HEK293 (cell line): ENCODE results near the gene HEPH.

Experiments used
- CTCF ChIA-PET: fragments of 350-600 bp; formaldehyde crosslinking; extraction: SDS; loops from one replicate; lab custom pipeline; 2021; ENCODE audit warnings: antibody characterized with exemption; lab: Yijun Ruan, JAX
- POLR2A ChIA-PET: fragments of 300-600 bp; formaldehyde crosslinking; extraction: SDS; loops from one replicate; lab custom pipeline; 2020; ENCODE audit warnings: antibody characterized with exemption, inconsistent platforms; lab: Yijun Ruan, JAX
- H3K27ac ChIP-seq: fragments of 200-500 bp; sonication (Bioruptor generic); 2 replicates; pipeline ENCODE4 v1.5.1; 2014; ENCODE audit warnings: low read depth, low read length, control low read depth, inconsistent platforms; ENCODE audit errors: extremely low read depth
- H3K36me3 ChIP-seq, 2 experiments: fragments of 200-500 bp in 1 of 2; sonication (Bioruptor generic) in 1 of 2; 1 replicate in 1 of 2; 2 replicates in 1 of 2; pipeline ENCODE4 v1.5.1; 2014 to 2017; ENCODE audit warnings: inconsistent platforms in 2 of 2, low read length in 2 of 2; ENCODE audit not compliant: control insufficient read depth in 2 of 2, insufficient read depth in 1 of 2
- H3K4me1 ChIP-seq: fragments of 200-500 bp; sonication (Bioruptor generic); 2 replicates; pipeline ENCODE4 v1.5.1; 2014; ENCODE audit warnings: mild to moderate bottlenecking, low read length, inconsistent platforms; ENCODE audit not compliant: control insufficient read depth, insufficient read depth
- H3K4me3 ChIP-seq: 2 replicates; pipeline ENCODE4 v1.5.1; 2011; ENCODE audit warnings: low read depth, mild to moderate bottlenecking, control low read depth, low read length, moderate library complexity
- H3K9me3 ChIP-seq: fragments of 200-500 bp; sonication (Bioruptor generic); 2 replicates; pipeline ENCODE4 v1.5.1; 2014; ENCODE audit warnings: low read depth, low read length, inconsistent platforms; ENCODE audit not compliant: control insufficient read depth, insufficient read depth
- AEBP2 ChIP-seq: fragments of 450-650 bp; formaldehyde crosslinking; IDR thresholded peaks from 2 replicates; pipeline ENCODE4 v1.5.1; 2016; ENCODE audit warnings: missing biosample characterization, missing genetic modification characterization, borderline replicate concordance
- KLF16 ChIP-seq: fragments of 450-650 bp; formaldehyde crosslinking; IDR thresholded peaks from 2 replicates; pipeline ENCODE4 v1.5.1; 2017; ENCODE audit warnings: missing biosample characterization, missing genetic modification characterization
- TCF7L2 ChIP-seq: IDR thresholded peaks from 2 replicates; pipeline ENCODE4 v1.6.1; 2011; ENCODE audit warnings: low read depth, mild to moderate bottlenecking, inconsistent platforms, low read length, moderate library complexity, borderline replicate concordance
- ZBTB20 ChIP-seq: fragments of 450-650 bp; formaldehyde crosslinking; IDR thresholded peaks from 2 replicates; pipeline ENCODE4 v1.5.1; 2016; ENCODE audit warnings: missing biosample characterization, missing genetic modification characterization
- ZFP69B ChIP-seq: fragments of 450-650 bp; formaldehyde crosslinking; IDR thresholded peaks from 2 replicates; pipeline ENCODE4 v1.5.1; 2016; ENCODE audit warnings: missing biosample characterization, missing genetic modification characterization
- ZNF114 ChIP-seq: fragments of 450-650 bp; formaldehyde crosslinking; IDR thresholded peaks from 2 replicates; pipeline ENCODE4 v1.5.0; 2017; ENCODE audit warnings: missing biosample characterization, missing genetic modification characterization
- ZNF132 ChIP-seq: fragments of 450-650 bp; formaldehyde crosslinking; IDR thresholded peaks from 2 replicates; pipeline ENCODE4 v1.5.1; 2017; ENCODE audit warnings: missing biosample characterization, missing genetic modification characterization, borderline replicate concordance
- ZNF202 ChIP-seq: fragments of 450-650 bp; formaldehyde crosslinking; IDR thresholded peaks from 2 replicates; pipeline ENCODE4 v1.5.1; 2016; ENCODE audit warnings: missing biosample characterization, missing genetic modification characterization, borderline replicate concordance
- ZNF266 ChIP-seq: fragments of 450-650 bp; formaldehyde crosslinking; IDR thresholded peaks from 2 replicates; pipeline ENCODE4 v1.5.1; 2016; ENCODE audit warnings: missing biosample characterization, missing genetic modification characterization, low read depth
- ZNF280C ChIP-seq: fragments of 450-650 bp; formaldehyde crosslinking; IDR thresholded peaks from 2 replicates; pipeline ENCODE4 v1.5.1; 2016; ENCODE audit warnings: missing biosample characterization, missing genetic modification characterization
- ZNF473 ChIP-seq: fragments of 450-650 bp; formaldehyde crosslinking; IDR thresholded peaks from 2 replicates; pipeline ENCODE4 v1.5.1; 2017; ENCODE audit warnings: missing biosample characterization, missing genetic modification characterization
- ZNF670 ChIP-seq: fragments of 450-650 bp; formaldehyde crosslinking; IDR thresholded peaks from 2 replicates; pipeline ENCODE4 v1.5.1; 2016; ENCODE audit warnings: missing biosample characterization, missing genetic modification characterization, low read depth
- ZNF837 ChIP-seq: fragments of 450-650 bp; formaldehyde crosslinking; IDR thresholded peaks from 2 replicates; pipeline ENCODE4 v1.5.1; 2016; ENCODE audit warnings: missing biosample characterization, missing genetic modification characterization
- ZXDB ChIP-seq: fragments of 450-650 bp; formaldehyde crosslinking; IDR thresholded peaks from 2 replicates; pipeline ENCODE4 v1.5.1; 2016; ENCODE audit warnings: missing biosample characterization, missing genetic modification characterization
- TF ChIP-seq, protein P1 (sequence below): sonication (generic); formaldehyde crosslinking; IDR thresholded peaks from 2 replicates; pipeline ENCODE4 v1.8.1; 2022; ENCODE audit warnings: mild to moderate bottlenecking, moderate library complexity, missing genetic modification reagents

HEPH gene

DNA sequence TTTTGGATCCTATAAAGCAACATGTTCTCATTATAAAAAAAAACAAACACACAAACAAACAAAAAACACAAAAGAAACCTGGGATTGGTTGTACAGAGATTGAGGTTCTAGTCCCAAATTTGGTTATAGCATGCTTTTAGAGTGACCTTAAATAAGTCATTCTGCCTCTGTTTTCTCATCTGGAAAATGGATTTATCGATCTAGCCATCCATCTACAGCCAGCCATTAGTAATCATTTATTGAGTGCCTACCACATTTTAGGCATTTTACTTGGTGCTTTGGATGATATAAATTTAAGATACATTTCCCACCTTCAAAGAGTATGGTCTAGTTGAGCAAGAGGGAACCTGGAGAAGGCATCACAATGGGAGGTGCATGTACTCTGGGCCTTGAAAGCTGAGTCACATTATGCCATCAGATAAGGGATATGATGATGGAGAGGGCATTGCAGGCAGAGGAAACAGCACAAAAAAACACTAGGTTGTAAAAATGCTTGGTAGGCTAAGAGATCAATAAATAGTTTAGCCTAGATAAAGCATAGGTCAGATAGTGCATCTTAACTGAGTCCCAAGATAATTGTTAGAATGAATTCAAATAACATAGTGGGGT, 91.4 kb downstream of the HEPH start:
- TF ChIP-seq, protein P1, sequence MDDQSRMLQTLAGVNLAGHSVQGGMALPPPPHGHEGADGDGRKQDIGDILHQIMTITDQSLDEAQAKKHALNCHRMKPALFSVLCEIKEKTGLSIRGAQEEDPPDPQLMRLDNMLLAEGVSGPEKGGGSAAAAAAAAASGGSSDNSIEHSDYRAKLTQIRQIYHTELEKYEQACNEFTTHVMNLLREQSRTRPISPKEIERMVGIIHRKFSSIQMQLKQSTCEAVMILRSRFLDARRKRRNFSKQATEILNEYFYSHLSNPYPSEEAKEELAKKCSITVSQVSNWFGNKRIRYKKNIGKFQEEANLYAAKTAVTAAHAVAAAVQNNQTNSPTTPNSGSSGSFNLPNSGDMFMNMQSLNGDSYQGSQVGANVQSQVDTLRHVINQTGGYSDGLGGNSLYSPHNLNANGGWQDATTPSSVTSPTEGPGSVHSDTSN (CRISPR knock-in tag) = no peak
- no peak for TF ChIP-seq ZBTB20 (tag by site-specific recombination)
- TF ChIP-seq AEBP2 (tag by site-specific recombination) = no peak
- TF ChIP-seq KLF16 = no peak
- TF ChIP-seq ZXDB (tag by site-specific recombination) = no peak
- no peak for TF ChIP-seq ZNF280C (tag by site-specific recombination)
- TF ChIP-seq ZNF266 = no peak
- TF ChIP-seq TCF7L2 = no peak
- TF ChIP-seq ZFP69B (tag by site-specific recombination) = no peak
- no peak for TF ChIP-seq ZNF473 (tag by site-specific recombination)
- no peak for TF ChIP-seq ZNF132
- Histone ChIP-seq H3K4me3 (no peak overlapping the region), H3K36me3 (no peaks in the 10 kb centered on the region), H3K9me3 (peaks cover 5% of the 10 kb centered on the region; the same call in 1 of the 2 replicates), H3K27ac (no peak overlapping the region), H3K4me1 (no peaks in the 10 kb centered on the region)
- POLR2A ChIA-PET = no interaction called here
- CTCF ChIA-PET = no interaction called here

DNA sequence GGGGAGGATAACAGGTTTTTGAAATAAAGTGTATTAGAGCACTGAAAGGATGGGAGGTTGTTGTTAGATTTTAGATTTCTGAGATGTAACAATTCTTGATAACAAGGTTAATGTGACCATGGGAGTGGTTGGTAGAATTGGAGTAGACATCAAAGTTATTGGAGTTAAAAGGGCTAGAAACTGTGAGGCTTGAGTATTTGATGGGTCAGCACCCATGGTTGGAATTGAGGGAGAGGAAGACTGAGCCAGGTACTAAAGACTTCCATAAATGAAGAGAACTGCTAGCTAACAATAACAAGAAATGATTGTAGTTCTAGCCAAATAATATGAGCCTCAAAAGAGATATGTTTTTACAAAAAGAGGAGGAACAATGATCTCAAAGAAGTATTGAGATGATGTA, 98.8 kb downstream of the HEPH start:
- TF ChIP-seq ZNF670 (tag by site-specific recombination) (no peak), ZNF132 (no peak), ZNF837 (tag by site-specific recombination) (no peak), ZNF114 (tag by site-specific recombination) (no peak), ZNF202 (no peak)
- H3K4me1 ChIP-seq = no peaks in the 10 kb centered on the region
- no peaks in the 10 kb centered on the region for H3K36me3 ChIP-seq
- no peak overlapping the region for H3K27ac ChIP-seq
- CTCF ChIA-PET = no interaction called here
- POLR2A ChIA-PET = no interaction called here
- H3K4me3 ChIP-seq = no peak overlapping the region
- H3K9me3 ChIP-seq = no peaks in the 10 kb centered on the region; the same call in 1 of the 2 replicates
